NCI-H128 (cell line): ENCODE results near the gene SARNP.

Source experiments
- DNase-seq: peaks from one replicate; lab custom pipeline; 2025; ENCODE audit not compliant: unreplicated experiment; lab: John Stamatoyannopoulos, UW

SARNP gene

GRCh38 chr12:55743406-55744339 is 73.9 kb downstream of the SARNP start:
- DNase-seq: no peak

GRCh38 chr12:55742719-55743405 is 74.7 kb downstream of the SARNP start, which contains the start of gene GDF11:
Gene GDF11, plus strand, starts transcription at chr12:55743122. Its CDS starts 195 bp downstream, at chr12:55743317.
- peak; percentile 76 for DNase-seq

GRCh38 chr12:55741931-55742680 is 75.4 kb downstream of the SARNP start:
- DNase-seq: no peak

GRCh38 chr12:55739025-55739378 is 78.5 kb downstream of the SARNP start:
- no peak for DNase-seq

- peak; percentile 86 for DNase-seq
These were observed 79.2 kb downstream of the SARNP start for GRCh38 chr12:55738123-55739024.

- DNase-seq: no peak
These were observed 79.9 kb downstream of the SARNP start for GRCh38 chr12:55737581-55738122.

GRCh38 chr12:55736780-55737580 is 80.5 kb downstream of the SARNP start:
- peak; percentile 55 for DNase-seq

GRCh38 chr12:55736076-55736475 is 81.4 kb downstream of the SARNP start:
- DNase-seq: no peak

GRCh38 chr12:55734595-55734994 is 82.9 kb downstream of the SARNP start:
- no peak for DNase-seq

- DNase-seq: no peak
These were observed 83.7 kb downstream of the SARNP start for GRCh38 chr12:55733858-55734257.

GRCh38 chr12:55733021-55733555 is 84.4 kb downstream of the SARNP start:
- DNase-seq: no peak

- no peak for DNase-seq
These were observed 85.2 kb downstream of the SARNP start for GRCh38 chr12:55732288-55732687.

- no peak for DNase-seq
These were observed 87.4 kb downstream of the SARNP start for GRCh38 chr12:55729819-55730818.

GRCh38 chr12:55728939-55729818 is 88.3 kb downstream of the SARNP start, which contains the start of gene CD63:
Gene CD63, minus strand, starts transcription at chr12:55729009. Its CDS starts 668 bp downstream, at chr12:55728341.
- peak; percentile 69 for DNase-seq

- no peak for DNase-seq
These were observed 89.2 kb downstream of the SARNP start for GRCh38 chr12:55728186-55728938.

- no peak for DNase-seq
These were observed 89.8 kb downstream of the SARNP start for GRCh38 chr12:55727643-55728185.
